ENCODE data around the gene CGREF1. TPM values are rescaled to one million over a fixed set of nuclear protein-coding genes. Genes with fewer than 3 reads are reported as not detected.

Gene CGREF1
- total RNA-seq, 1 donor from 2014 or later, result 2.4 TPM

DNA sequence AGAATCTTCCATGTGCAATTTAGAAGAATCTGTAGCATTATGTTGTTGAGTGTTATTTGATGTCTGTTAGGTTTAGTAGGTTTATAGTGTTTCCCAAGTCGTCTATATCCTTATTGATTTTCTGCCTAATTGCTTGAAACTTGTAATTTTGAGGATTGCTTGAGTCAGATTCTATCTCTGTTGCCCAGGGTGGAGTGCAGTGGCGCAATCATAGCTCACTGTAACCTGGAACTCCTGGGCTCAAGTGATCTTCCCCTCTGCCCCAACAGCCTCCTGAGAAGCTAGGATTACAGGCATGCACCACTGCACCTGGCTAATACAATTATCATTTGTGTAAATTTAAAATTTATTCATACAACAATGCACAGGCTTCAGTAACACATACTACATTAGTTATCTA lies 26.8 kb upstream of the CGREF1 start:
- H3K36me3 Mint-ChIP-seq, result no peaks in the 10 kb centered on the region
- TF ChIP-seq, protein P1, sequence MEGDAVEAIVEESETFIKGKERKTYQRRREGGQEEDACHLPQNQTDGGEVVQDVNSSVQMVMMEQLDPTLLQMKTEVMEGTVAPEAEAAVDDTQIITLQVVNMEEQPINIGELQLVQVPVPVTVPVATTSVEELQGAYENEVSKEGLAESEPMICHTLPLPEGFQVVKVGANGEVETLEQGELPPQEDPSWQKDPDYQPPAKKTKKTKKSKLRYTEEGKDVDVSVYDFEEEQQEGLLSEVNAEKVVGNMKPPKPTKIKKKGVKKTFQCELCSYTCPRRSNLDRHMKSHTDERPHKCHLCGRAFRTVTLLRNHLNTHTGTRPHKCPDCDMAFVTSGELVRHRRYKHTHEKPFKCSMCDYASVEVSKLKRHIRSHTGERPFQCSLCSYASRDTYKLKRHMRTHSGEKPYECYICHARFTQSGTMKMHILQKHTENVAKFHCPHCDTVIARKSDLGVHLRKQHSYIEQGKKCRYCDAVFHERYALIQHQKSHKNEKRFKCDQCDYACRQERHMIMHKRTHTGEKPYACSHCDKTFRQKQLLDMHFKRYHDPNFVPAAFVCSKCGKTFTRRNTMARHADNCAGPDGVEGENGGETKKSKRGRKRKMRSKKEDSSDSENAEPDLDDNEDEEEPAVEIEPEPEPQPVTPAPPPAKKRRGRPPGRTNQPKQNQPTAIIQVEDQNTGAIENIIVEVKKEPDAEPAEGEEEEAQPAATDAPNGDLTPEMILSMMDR (conservative IDR thresholded peaks at IDR 0.05), result no peak
- H3K4me3 Mint-ChIP-seq, result no peak overlapping the region
- no peak for DNase-seq (ENCODE audit: extremely low spot score, unreplicated experiment)
- no peaks in the 10 kb centered on the region for H3K4me1 Mint-ChIP-seq (ENCODE audit: unreplicated experiment)
- H3K27me3 Mint-ChIP-seq, result peaks cover 19% of the 10 kb centered on the region
- no peak overlapping the region for H3K27ac Mint-ChIP-seq
- H3K9me3 Mint-ChIP-seq, result peaks cover 6% of the 10 kb centered on the region

DNA sequence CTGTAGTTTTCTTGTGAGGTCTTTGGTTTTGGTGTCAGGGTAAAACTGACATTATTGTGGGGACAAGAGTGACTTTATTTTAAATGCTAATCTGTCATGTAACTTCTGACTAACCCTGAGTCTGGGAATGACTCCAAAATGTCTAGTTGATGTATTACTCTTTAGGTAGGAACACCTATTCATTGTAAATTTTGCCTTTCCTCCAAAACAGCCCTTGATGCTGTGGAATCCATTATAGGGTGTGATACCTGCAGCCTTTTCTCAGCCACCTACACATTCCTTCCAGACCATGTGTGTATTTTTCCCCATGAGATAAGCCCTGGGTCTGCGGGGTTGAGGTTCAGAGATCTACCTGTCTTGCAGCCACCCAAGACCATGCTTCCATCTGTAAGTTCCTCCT lies 24.4 kb upstream of the CGREF1 start:
- H3K27ac Mint-ChIP-seq, result no peak overlapping the region
- TF ChIP-seq, protein P1 (conservative IDR thresholded peaks at IDR 0.05), result no peak
- no peaks in the 10 kb centered on the region for H3K36me3 Mint-ChIP-seq
- DNase-seq (ENCODE audit: extremely low spot score, unreplicated experiment), result no peak
- H3K27me3 Mint-ChIP-seq, result peaks cover 26% of the 10 kb centered on the region
- H3K4me1 Mint-ChIP-seq (ENCODE audit: unreplicated experiment), result no peaks in the 10 kb centered on the region
- peaks cover 6% of the 10 kb centered on the region for H3K9me3 Mint-ChIP-seq
- H3K4me3 Mint-ChIP-seq, result no peak overlapping the region

DNA sequence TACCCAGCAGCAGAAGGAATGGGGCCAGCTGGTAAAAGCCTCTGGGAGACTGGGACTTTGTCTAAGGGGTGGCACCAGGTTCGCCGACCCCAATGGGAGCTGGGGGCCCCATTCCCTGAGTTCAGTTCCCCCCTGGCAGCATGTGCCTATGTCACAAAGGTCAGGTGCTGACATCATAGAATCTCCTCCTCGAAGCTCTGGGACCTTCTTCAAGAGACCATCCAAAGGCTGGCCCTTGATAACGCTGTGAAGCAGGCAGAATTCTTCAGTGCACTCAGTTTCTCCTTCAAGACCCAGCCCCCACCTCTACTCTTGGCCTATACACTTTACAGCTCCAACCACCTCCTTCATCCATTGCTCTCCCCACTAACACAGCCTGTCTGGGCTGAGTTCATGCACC lies 20.4 kb upstream of the CGREF1 start, which contains the start of gene PRR30:
Gene PRR30 (minus strand): TSS at position 101 of the 400 bp plus-strand sequence. CDS start 1,081 bp downstream, outside the sequence.
- peaks cover 6% of the 10 kb centered on the region for H3K9me3 Mint-ChIP-seq
- TF ChIP-seq, protein P1 (conservative IDR thresholded peaks at IDR 0.05), result no peak
- no peak within 1 kb of the TSS for H3K4me3 Mint-ChIP-seq
- H3K27me3 Mint-ChIP-seq, result peaks cover 30% of the 10 kb centered on the region
- no peak within 1 kb of the TSS for H3K27ac Mint-ChIP-seq
- DNase-seq (ENCODE audit: extremely low spot score, unreplicated experiment), result no peak
- H3K36me3 Mint-ChIP-seq, result no peaks in the 10 kb centered on the region
- no peaks in the 10 kb centered on the region for H3K4me1 Mint-ChIP-seq (ENCODE audit: unreplicated experiment)

DNA sequence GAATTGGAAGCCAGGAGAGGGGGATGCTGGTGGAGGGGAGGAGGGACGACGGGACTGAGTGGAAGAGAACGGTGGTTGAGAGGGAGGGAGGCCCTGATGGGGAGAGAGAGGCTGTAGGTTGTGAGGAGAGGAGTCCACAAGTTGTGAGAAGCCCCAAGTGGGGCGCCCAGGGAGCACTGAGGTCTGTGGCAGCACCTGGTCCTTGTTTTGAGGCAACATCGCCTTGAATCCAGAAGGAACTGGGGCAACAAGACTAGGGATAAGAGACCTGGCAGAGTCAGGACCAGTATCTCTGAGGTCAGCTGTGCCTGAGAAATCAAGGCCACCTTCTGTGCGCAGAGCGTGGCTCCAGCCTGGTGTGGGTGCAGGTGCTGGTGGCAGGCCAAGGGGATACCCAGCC lies 19.2 kb upstream of the CGREF1 start:
- Mint-ChIP-seq H3K4me1 (ENCODE audit: unreplicated experiment) (peaks cover 8% of the 10 kb centered on the region), H3K27ac (no peak overlapping the region), H3K27me3 (peaks cover 20% of the 10 kb centered on the region), H3K9me3 (peaks cover 4% of the 10 kb centered on the region), H3K36me3 (no peaks in the 10 kb centered on the region), H3K4me3 (no peak overlapping the region)
- no peak for DNase-seq (ENCODE audit: extremely low spot score, unreplicated experiment)
- TF ChIP-seq, protein P1 (conservative IDR thresholded peaks at IDR 0.05), result no peak

DNA sequence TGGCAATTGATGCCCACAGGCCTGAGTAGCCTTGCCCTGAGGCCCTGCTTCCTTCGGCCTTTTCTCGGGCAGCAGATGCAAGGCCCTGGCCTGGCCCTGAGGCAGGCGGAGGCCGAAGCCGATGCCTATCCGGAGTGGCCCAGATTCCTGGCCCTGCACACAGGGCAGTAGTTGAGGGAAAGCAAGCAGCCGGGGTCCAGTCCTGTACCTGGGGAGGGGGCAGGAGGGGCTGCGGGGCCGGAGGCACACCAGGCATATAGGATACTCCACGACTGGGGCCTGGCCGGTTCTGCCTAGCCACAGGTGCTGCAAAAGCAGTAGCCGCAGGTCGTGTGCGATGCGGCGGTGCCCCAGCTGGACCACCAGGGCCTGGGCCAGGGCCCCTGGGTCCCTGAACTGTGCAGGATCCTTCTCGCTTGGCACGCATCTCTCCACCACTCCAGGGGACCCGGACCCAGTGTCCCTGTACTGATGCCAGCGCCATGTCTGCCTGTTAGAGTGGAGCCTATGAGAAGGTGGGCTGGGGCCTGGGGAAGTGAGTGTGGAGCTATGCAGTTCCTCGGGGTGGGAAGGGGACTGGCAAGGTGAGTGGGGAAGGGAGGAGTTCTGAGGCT lies 18.5 kb upstream of the CGREF1 start:
- Mint-ChIP-seq H3K9me3 (no peaks in the 10 kb centered on the region), H3K27ac (no peak overlapping the region), H3K4me3 (no peak overlapping the region), H3K36me3 (no peaks in the 10 kb centered on the region), H3K27me3 (peaks cover 15% of the 10 kb centered on the region), H3K4me1 (ENCODE audit: unreplicated experiment) (peaks cover 12% of the 10 kb centered on the region)
- DNase-seq (ENCODE audit: extremely low spot score, unreplicated experiment), result no peak
- TF ChIP-seq, protein P1 (conservative IDR thresholded peaks at IDR 0.05), result no peak
